CD4-positive, alpha-beta T cell treated with Interleukin-12 subunit alpha and Interleukin-12 subunit beta, for 1 hour (primary cell): ENCODE results near the gene CFD.
"Not testable (repeated sequence)": the region's sequence is repeated elsewhere in the genome, so short reads cannot be mapped to it uniquely, and the experiment has no call there.

Experiments used
- DNase-seq: peaks from one replicate; pipeline ENCODE4 v3.0.0-alpha.2; 2020

Gene CFD

GRCh38 chr19:872266-872951, 12.9 kb downstream of the CFD start:
- DNase-seq: peak; percentile 88

GRCh38 chr19:873084-873483, 13.6 kb downstream of the CFD start:
- peak; percentile 89 for DNase-seq

- DNase-seq: no peak
Measured at GRCh38 chr19:873561-874041, 14.1 kb downstream of the CFD start.

DNA sequence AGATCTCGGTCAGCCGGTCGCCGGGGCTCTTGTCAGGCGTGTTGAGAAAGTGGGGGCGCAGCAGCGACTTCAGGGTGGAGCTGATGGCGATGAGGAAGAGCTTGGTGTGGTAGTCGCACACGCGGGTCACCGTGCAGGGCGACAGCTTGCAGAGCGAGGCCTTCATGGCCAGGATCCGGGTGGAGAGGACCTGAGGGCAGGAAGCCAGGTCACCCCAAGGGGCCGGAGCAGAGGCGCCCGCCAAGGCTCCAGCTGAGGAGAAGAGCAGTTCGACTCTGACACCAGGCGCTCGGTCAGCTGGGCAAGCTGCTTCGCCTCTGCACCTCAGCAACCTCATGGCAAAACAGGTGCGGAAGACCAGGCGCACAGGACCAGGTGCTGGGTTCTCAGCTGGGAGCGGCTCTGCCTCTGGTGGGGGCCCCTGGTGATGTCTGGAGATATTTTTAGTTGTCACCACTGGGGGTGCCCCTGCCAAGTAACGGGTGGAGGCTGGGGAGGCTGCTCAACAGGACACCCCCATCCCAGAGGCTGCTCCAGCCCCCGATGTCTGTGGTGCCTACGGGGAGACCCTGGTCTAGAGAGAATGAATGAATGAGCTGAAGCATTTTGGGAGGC, 15.9 kb downstream of the CFD start:
- no peak for DNase-seq

DNA sequence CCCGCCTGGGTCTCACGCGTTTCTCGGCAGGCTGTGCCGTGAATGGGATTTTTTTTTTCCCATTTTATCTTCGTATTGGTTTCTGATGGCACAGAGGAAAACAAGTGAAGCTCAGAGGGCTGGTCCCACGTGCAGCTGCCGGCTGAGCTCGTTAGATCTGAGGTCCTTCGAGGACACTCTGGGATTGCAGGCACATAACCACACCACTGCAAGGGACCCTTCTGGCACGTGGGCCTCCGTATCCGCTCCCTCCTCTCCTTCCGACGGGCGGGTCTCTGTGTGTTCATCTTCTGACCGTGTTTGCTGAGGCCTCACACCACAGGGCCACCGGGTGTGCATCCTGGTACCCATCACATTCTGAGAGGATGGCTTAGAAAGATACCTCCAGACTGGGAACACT, 16.6 kb downstream of the CFD start:
- no peak for DNase-seq

GRCh38 chr19:876780-877314, 17.4 kb downstream of the CFD start:
- DNase-seq: no peak

- DNase-seq: not testable (repeated sequence)
Measured at GRCh38 chr19:877992-878660, 18.7 kb downstream of the CFD start.

DNA sequence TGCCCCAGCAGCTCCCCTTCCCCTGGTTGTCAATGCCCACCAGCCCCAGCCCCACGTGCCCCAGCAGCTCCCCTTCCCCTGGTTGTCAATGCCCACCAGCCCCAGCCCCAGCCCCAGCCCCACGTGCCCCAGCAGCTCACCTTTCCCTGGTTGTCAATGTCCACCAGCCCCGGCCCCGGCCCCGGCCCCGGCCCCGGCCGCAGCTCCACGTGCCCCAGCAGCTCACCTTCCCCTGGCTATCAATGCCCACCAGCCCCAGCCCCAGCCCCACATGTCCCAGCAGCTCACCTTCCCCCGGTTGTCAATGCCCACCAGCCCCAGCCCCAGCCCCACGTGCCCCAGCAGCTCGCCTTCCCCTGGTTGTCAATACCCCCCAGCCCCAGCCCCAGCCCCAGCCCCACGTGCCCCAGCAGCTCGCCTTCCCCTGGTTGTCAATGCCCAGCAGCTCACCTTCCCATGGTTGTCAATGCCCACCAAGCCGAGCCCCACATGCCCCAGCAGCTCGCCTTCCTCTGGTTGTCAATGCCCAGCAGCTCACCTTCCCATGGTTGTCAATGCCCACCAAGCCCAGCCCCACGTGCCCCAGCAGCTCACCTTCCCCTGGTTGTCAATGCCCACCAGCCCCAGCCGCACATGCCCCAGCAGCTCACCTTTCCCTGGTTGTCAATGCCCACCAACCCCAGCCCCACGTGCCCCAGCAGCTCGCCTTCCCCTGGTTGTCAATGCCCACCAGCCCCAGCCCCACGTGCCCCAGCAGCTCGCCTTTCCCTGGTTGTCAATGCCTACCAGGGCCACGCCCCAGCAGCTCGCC, 19.5 kb downstream of the CFD start:
- DNase-seq: not testable (repeated sequence)

GRCh38 chr19:879711-880438, 20.4 kb downstream of the CFD start:
- no peak for DNase-seq

DNA sequence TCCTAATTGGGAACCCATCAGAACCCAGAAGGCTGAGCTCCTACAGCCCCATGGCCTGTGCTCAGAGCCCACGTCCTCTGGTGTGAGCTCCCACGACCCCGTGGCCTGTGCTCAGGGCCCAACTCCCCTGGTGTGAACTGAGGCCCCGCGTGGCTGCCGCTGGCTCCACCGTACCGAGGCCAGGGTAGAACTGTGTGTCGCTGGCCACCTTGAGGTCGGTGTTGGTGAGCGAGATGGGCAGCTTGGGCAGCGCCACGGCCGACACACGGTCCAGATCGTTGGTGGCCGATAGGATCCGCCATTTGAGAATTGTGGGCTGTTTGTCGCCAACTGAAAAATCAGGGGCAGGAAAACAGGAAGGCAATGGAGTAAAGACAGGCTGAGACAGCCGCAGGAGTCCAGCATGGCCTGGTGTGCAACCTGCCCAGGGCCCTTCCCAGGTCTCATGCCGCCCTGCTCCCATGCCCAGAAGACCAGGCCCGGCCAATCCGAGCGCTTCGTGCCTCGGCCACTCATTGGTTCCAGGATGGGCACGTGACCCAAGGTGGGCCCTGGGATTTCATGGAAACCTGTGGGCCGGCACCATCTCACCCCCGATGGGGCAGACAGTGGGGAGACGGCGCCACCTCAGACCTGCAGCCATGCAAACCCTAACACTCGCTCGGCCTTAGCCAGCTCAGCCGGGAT, 22.1 kb downstream of the CFD start:
- DNase-seq: no peak

- no peak for DNase-seq
Measured at GRCh38 chr19:882871-883497, 23.5 kb downstream of the CFD start.

DNA sequence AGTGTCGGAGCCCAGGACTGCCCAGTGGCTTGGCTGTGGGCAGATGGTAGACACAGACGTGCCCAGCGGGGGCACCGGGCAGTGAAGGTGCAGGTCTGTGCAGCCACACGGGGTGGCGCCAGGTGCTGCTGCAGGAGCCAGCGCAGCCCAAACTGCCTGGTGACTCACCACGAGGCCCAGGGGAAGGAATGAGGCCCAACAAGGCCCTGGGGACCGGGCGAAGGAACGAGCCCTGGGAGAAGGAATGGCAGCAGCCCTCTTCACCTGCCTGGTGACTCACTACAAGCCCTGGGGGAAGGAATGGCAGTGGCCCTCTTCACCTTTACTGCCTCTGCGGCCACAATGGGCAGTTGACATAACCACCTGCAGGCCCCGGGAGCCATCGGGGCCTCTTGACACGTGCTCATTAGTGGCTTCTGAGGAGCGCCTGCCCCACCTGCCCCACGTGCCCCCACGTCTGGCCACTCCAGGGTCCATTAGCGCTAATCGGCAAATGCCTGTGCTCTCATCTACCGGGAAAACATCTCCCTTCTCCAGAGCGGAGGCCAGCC, 24.3 kb downstream of the CFD start:
- DNase-seq: no peak

DNA sequence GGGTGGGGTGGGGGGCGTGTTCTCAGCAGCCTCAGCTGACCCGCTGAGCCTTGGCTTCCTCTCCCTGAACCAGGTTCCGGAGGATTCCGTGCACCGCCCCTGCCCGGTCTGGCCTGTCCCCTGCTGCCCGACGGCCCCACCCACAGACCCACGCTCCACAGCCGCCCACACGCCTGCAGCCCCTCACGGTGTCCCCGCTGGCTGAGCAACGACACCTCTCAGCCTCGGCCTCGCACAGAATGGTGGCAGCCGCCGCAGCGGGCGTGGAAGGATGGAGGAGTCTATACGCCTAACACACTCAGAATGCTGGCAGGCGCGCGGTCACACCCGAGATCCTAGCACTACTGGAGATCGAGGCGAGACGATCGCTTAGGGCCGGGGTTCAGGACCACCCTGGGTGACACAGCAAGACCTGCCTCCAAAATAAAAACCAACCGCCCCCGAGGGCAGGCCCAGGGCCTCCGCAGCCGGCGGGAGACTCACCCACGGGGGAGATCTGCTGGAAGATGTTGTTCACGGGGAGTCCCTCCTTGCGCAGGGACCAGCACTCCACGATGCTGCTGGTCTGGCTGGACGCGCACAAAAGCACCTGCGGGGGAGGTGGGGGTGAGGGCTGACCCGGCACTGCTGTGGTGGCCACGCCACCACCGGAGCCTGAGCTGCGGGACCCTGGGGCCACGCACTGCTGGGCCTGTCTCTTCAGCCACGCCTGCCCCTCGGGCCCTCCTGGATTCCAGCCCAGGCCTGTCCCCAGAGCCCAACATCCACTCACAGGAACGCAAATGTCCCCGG, 25.2 kb downstream of the CFD start:
- no peak for DNase-seq

GRCh38 chr19:885536-886224, 26.2 kb downstream of the CFD start:
- DNase-seq: no peak

- DNase-seq: no peak
Measured at GRCh38 chr19:887072-887471, 27.6 kb downstream of the CFD start.

DNA sequence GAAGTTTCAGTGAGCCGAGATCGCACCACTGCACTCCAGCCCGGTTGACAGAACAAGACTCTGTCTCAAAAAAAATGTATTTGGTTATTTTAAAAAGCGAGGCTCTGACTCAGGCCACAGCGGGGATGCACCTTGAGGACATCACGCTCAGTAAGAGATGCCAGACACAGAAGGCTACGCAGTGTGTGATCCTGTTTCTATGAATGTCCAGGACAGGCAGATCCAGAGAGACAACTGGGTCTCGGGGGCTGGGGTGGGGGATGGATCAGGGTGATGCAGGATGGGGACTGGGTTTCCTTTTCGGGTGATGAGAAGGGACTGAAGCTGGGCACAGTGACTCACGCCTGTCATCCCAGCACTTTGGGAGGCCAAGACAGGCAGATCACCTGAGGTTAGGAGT, 28.1 kb downstream of the CFD start:
- DNase-seq: no peak

DNA sequence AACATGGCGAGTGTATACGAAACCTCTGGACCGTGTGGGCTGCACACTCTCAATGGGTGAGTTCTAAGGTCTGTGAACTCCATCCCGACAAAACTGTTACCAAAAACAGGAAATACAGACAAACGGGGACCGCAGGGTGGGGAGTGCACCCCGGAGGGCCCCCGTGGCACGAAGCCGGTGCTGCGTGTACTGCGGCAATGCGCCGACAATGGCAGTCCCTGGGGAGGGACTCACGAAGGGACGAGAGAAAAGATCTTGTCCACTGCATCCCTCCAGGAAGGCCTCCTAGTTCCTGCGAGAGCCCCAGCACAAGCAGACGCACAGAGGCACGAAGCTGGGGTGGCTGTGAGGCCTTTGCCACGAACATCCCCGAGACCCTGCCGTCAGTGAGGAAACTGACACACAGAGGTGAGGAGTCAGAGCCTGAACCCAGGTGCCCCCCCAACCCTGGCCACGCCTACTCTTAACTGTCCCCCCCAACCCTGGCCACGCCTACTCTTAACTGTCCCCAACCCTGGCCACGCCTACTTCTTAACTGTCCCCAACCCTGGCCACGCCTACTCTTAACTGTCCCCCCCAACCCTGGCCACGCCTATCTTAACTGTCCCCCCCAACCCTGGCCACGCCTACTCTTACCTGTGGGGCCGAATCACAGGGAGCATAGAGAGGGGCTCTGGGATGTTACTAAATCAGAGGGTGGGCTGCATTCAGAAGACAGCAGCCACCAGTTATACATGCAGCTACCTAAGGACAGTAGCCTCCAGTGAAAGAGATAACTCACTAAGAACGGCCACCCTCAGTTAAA, 29.3 kb downstream of the CFD start:
- DNase-seq: no peak

- no peak for DNase-seq
Measured at GRCh38 chr19:889662-890295, 30.3 kb downstream of the CFD start.
